Right atrium auricular region (tissue), 2 donors: Measurements from ENCODE around the gene FBXO28. TPM values are rescaled to one million over a fixed set of nuclear protein-coding genes. Genes with fewer than 3 reads are reported as not detected.

Experiments used
- total RNA-seq, 2 donors: library from RNA; depleted of rRNA; stranded (reverse); fragments of >200 nt; gene quantifications; one replicate each; pipeline ENCODE4 v1.1.0, GENCODE V29; 2016

FBXO28 gene
- total RNA-seq, 2 donors from 2014 or later, result 15.4 to 17.9 TPM

Other genes with a start within 250 kb of the FBXO28 start
- gene DEGS1, start 69.1 kb downstream of the FBXO28 start, total RNA-seq, result 10 to 100 TPM; 84.0 to 95.1 TPM
- 1 to 10 TPM; 7.5 to 8.3 TPM for gene NVL, start 216.1 kb downstream of the FBXO28 start, total RNA-seq
- gene CNIH4, start 242.8 kb downstream of the FBXO28 start, total RNA-seq, result 10 to 100 TPM; 18.2 to 22.4 TPM